Subcutaneous abdominal adipose tissue (tissue), 5 donors: ENCODE measurements around the gene LMOD3.

ENCODE experiments used
- H3K27ac ChIP-seq: one replicate; pipeline ENCODE4 v1.7.0; 2013; ENCODE audit warnings: low read depth, mild to moderate bottlenecking, inconsistent platforms, low read length, moderate library complexity
- H3K27me3 ChIP-seq, 5 donors: one replicate each; pipeline ENCODE4 v1.7.0; 2013; ENCODE audit warnings: low read length in 5 of 5, inconsistent platforms in 1 of 5; ENCODE audit not compliant: control insufficient read depth in 5 of 5, insufficient read depth in 4 of 5
- H3K36me3 ChIP-seq, 5 donors: one replicate each; pipeline ENCODE4 v1.7.0; 2013; ENCODE audit warnings: low read length in 5 of 5; ENCODE audit not compliant: control insufficient read depth in 5 of 5, insufficient read depth in 5 of 5
- H3K4me1 ChIP-seq, 5 donors: one replicate each; pipeline ENCODE4 v1.7.0; 2013; ENCODE audit warnings: low read length in 5 of 5, mild to moderate bottlenecking in 3 of 5, moderate library complexity in 1 of 5; ENCODE audit not compliant: control insufficient read depth in 5 of 5, insufficient read depth in 5 of 5
- H3K4me3 ChIP-seq, 5 donors: one replicate each; pipeline ENCODE4 v1.7.0; 2013; ENCODE audit warnings: low read length in 5 of 5, low read depth in 1 of 5
- H3K9ac ChIP-seq, 5 donors: one replicate each; pipeline ENCODE4 v1.7.0; 2013; ENCODE audit warnings: low read length in 5 of 5, mild to moderate bottlenecking in 4 of 5, moderate library complexity in 3 of 5
- H3K9me3 ChIP-seq, 5 donors: one replicate each; pipeline ENCODE4 v1.7.0; 2013; ENCODE audit warnings: low read length in 5 of 5; ENCODE audit not compliant: control insufficient read depth in 5 of 5
- donor health status: healthy.
- donor health status: healthy.
- donor health status: healthy.
- donor health status: healthy.
- donor health status: healthy.

The LMOD3 gene

GRCh38 chr3:69087030-69087791, 35.2 kb downstream of the LMOD3 start:
- H3K27ac ChIP-seq: peak overlapping the region; percentile 99
- H3K27me3 ChIP-seq: no peaks in the 10 kb centered on the region
- peak overlapping the region; percentile 48 to 98 (median 62) for H3K9ac ChIP-seq
- H3K9me3 ChIP-seq: no peaks in the 10 kb centered on the region
- H3K4me3 ChIP-seq: peak overlapping the region in 3 of 5 donors; percentile 29 to 98 (median 97)
- peaks cover 0 to 4% (median 0%) of the 10 kb centered on the region in 5 donors for H3K36me3 ChIP-seq
- peaks cover 10 to 87% (median 81%) of the 10 kb centered on the region in 5 donors for H3K4me1 ChIP-seq

GRCh38 chr3:69085833-69086722, 36.3 kb downstream of the LMOD3 start:
- Histone ChIP-seq H3K36me3 (peaks cover 0 to 4% (median 0%) of the 10 kb centered on the region in 5 donors), H3K4me1 (peaks cover 8 to 77% (median 70%) of the 10 kb centered on the region in 5 donors), H3K27me3 (no peaks in the 10 kb centered on the region), H3K9ac (peak overlapping the region; percentile 62 to 99 (median 97)), H3K4me3 (peak overlapping the region; percentile 95 to 99 (median 98)), H3K9me3 (no peaks in the 10 kb centered on the region), H3K27ac (peak overlapping the region; percentile 99)

GRCh38 chr3:69085168-69085832, 37.1 kb downstream of the LMOD3 start:
- Histone ChIP-seq H3K4me3 (peak overlapping the region; percentile 95 to 99 (median 98)), H3K9me3 (no peaks in the 10 kb centered on the region), H3K27ac (peak overlapping the region; percentile 99), H3K36me3 (peaks cover 0 to 4% (median 0%) of the 10 kb centered on the region in 5 donors), H3K27me3 (no peaks in the 10 kb centered on the region), H3K9ac (peak overlapping the region; percentile 62 to 99 (median 97)), H3K4me1 (peaks cover 8 to 74% (median 67%) of the 10 kb centered on the region in 5 donors)

GRCh38 chr3:69084326-69085167, 37.8 kb downstream of the LMOD3 start, which contains the start of gene ARL6IP5:
Gene ARL6IP5, plus strand, starts transcription at chr3:69084937. Its CDS starts 111 bp downstream, at chr3:69085048.
- Histone ChIP-seq H3K9me3 (no peaks in the 10 kb centered on the region), H3K4me1 (peaks cover 8 to 70% (median 62%) of the 10 kb centered on the region in 5 donors), H3K36me3 (no peaks in the 10 kb centered on the region), H3K27me3 (no peaks in the 10 kb centered on the region), H3K9ac (peak within 1 kb of the TSS; percentile 62 to 99 (median 97)), H3K27ac (peak within 1 kb of the TSS; percentile 99), H3K4me3 (peak within 1 kb of the TSS; percentile 95 to 99 (median 98))

GRCh38 chr3:69082805-69083204, 39.6 kb downstream of the LMOD3 start:
- Histone ChIP-seq H3K4me1 (peaks cover 14 to 71% (median 65%) of the 10 kb centered on the region in 5 donors), H3K4me3 (no peak overlapping the region), H3K36me3 (no peaks in the 10 kb centered on the region), H3K27ac (peak overlapping the region; percentile 99), H3K9me3 (no peaks in the 10 kb centered on the region), H3K9ac (peak overlapping the region in 2 of 5 donors; percentile 2 to 25), H3K27me3 (no peaks in the 10 kb centered on the region)

- H3K4me1 ChIP-seq: peaks cover 14 to 69% (median 63%) of the 10 kb centered on the region in 5 donors
- H3K9me3 ChIP-seq: no peaks in the 10 kb centered on the region
- H3K9ac ChIP-seq: peak overlapping the region in 2 of 5 donors; percentile 2 to 25
- H3K4me3 ChIP-seq: no peak overlapping the region
- peak overlapping the region; percentile 99 for H3K27ac ChIP-seq
- H3K27me3 ChIP-seq: no peaks in the 10 kb centered on the region
- no peaks in the 10 kb centered on the region for H3K36me3 ChIP-seq
These were observed 40.0 kb downstream of the LMOD3 start for GRCh38 chr3:69082361-69082760.

GRCh38 chr3:69081583-69082262, 40.7 kb downstream of the LMOD3 start:
- Histone ChIP-seq H3K27me3 (no peaks in the 10 kb centered on the region), H3K27ac (peak overlapping the region; percentile 99), H3K4me3 (no peak overlapping the region), H3K4me1 (peaks cover 14 to 62% (median 58%) of the 10 kb centered on the region in 5 donors), H3K9ac (no peak overlapping the region), H3K9me3 (no peaks in the 10 kb centered on the region), H3K36me3 (no peaks in the 10 kb centered on the region)

- Histone ChIP-seq H3K9me3 (no peaks in the 10 kb centered on the region), H3K4me1 (peaks cover 9 to 49% (median 46%) of the 10 kb centered on the region in 5 donors), H3K4me3 (peak within 1 kb of the TSS; percentile 75 to 85 (median 80)), H3K9ac (peak within 1 kb of the TSS; percentile 69 to 85 (median 75)), H3K36me3 (no peaks in the 10 kb centered on the region), H3K27me3 (no peaks in the 10 kb centered on the region), H3K27ac (peak within 1 kb of the TSS; percentile 65)
These were observed 42.0 kb downstream of the LMOD3 start, which contains the start of gene UBA3 for GRCh38 chr3:69080233-69080920. Gene UBA3, minus strand, starts transcription at chr3:69080365. Its CDS starts 12 bp downstream, at chr3:69080353.
